B cell (primary cell): ENCODE data around the gene GABRR3.

Experiments
- EZH2 ChIP-seq: IDR thresholded peaks from 2 replicates; pipeline ENCODE4 v1.6.1; 2012; ENCODE audit warnings: borderline replicate concordance, low read depth, mild to moderate bottlenecking, moderate library complexity, low read length; ENCODE audit not compliant: insufficient read depth, poor library complexity, severe bottlenecking
- TF ChIP-seq, protein P1 (sequence below): fragments of 200-600 bp; IDR thresholded peaks from one replicate; pipeline ENCODE4 v1.8.0; 2022; ENCODE audit warnings: antibody characterized with exemption, mild to moderate bottlenecking

DNA sequence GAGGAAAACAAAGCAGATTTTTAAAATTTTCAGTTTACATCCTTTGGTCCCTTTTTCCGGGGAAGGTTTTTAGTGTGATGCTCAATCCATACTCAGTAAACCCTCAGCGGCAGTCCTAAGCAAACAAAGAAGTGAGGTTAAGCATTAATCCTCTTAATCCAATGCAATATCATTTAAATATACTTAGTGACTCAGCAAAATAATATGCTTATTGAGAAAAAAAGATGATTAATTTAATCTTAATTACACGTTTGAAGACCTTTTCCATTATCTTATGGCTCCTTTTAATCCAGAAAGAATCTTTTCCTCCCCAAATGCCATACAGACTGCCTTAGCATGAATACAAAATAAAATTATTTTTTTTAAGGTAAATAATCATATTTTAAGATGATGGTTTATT is at the start of gene GABRR3:
- TF ChIP-seq, protein P1, sequence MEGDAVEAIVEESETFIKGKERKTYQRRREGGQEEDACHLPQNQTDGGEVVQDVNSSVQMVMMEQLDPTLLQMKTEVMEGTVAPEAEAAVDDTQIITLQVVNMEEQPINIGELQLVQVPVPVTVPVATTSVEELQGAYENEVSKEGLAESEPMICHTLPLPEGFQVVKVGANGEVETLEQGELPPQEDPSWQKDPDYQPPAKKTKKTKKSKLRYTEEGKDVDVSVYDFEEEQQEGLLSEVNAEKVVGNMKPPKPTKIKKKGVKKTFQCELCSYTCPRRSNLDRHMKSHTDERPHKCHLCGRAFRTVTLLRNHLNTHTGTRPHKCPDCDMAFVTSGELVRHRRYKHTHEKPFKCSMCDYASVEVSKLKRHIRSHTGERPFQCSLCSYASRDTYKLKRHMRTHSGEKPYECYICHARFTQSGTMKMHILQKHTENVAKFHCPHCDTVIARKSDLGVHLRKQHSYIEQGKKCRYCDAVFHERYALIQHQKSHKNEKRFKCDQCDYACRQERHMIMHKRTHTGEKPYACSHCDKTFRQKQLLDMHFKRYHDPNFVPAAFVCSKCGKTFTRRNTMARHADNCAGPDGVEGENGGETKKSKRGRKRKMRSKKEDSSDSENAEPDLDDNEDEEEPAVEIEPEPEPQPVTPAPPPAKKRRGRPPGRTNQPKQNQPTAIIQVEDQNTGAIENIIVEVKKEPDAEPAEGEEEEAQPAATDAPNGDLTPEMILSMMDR = no peak
- no peak for TF ChIP-seq EZH2
